ENCODE measurements around the gene CEBPA. TPM values are rescaled to one million over a fixed set of nuclear protein-coding genes. Genes with fewer than 3 reads are reported as not detected.

The CEBPA gene
- polyA plus RNA-seq, 1 donor (not counting 4 experiments of a cell fraction or from before 2014, with no cell fraction given), result 3.6 TPM

GRCh38 chr19:33266974-33267484, 35.3 kb downstream of the CEBPA start:
- Histone ChIP-seq H3K9me3 (ENCODE audit: control insufficient read depth, low read depth, low read length) (no peaks in the 10 kb centered on the region), H3K9me1 (ENCODE audit: control insufficient read depth, extremely low read depth, insufficient read depth, low read length) (no peaks in the 10 kb centered on the region), H3K79me2 (ENCODE audit: control insufficient read depth, insufficient read depth, low read length) (no peaks in the 10 kb centered on the region), H4K20me1 (ENCODE audit: control insufficient read depth, extremely low read depth, insufficient read depth, low read length) (no peaks in the 10 kb centered on the region), H3K4me3 (ENCODE audit: control insufficient read depth in 2 of 3, extremely low read depth in 1 of 3, insufficient read depth in 2 of 3, low read depth in 1 of 3, low read length in 3 of 3) (no peak overlapping the region), H3K36me3 (ENCODE audit: control insufficient read depth in 2 of 2, extremely low read depth in 1 of 2, insufficient read depth in 2 of 2, low read length in 2 of 2) (no peaks in the 10 kb centered on the region), H2AFZ (ENCODE audit: control insufficient read depth, low read length) (no peak overlapping the region), H3K27ac (ENCODE audit: control insufficient read depth, insufficient read depth, low read length) (no peak overlapping the region), H3K9ac (ENCODE audit: control insufficient read depth, extremely low read depth, insufficient read depth, low read length) (no peak overlapping the region), H3K27me3 (ENCODE audit: control insufficient read depth, extremely low read depth, insufficient read depth, low read length) (no peaks in the 10 kb centered on the region), H3K4me1 (ENCODE audit: control insufficient read depth, extremely low read depth, insufficient read depth, low read length) (no peaks in the 10 kb centered on the region), H3K4me2 (ENCODE audit: control insufficient read depth, extremely low read depth, insufficient read depth, low read depth, low read length) (no peak overlapping the region)
- FAIRE-seq, result no peak
- dilution Hi-C loops (cut with MboI; ENCODE audit: extremely low pct_ligation_motif_present, low sequenced_read_pairs), result no loop called here
- no peak for DNase-seq (ENCODE audit: low read depth, low spot score)
- TF ChIP-seq CTCF (optimal IDR thresholded peaks at IDR 0.05 in 1 of 3, IDR thresholded peaks at IDR 0.05 in 1 of 3, conservative IDR thresholded peaks at IDR 0.05 in 1 of 3; ENCODE audit: extremely low read depth in 1 of 3, insufficient read depth in 2 of 3, low read length in 3 of 3), result no peak
- no peak for TF ChIP-seq EZH2 (IDR thresholded peaks at IDR 0.05; ENCODE audit: low read length)

GRCh38 chr19:33264881-33265445, 37.4 kb downstream of the CEBPA start:
- H4K20me1 ChIP-seq (ENCODE audit: control insufficient read depth, extremely low read depth, insufficient read depth, low read length), result no peaks in the 10 kb centered on the region
- H3K27me3 ChIP-seq (ENCODE audit: control insufficient read depth, extremely low read depth, insufficient read depth, low read length), result no peaks in the 10 kb centered on the region
- H3K4me2 ChIP-seq (ENCODE audit: control insufficient read depth, extremely low read depth, insufficient read depth, low read depth, low read length), result no peak overlapping the region
- FAIRE-seq, result no peak
- no peaks in the 10 kb centered on the region for H3K9me3 ChIP-seq (ENCODE audit: control insufficient read depth, low read depth, low read length)
- H3K27ac ChIP-seq (ENCODE audit: control insufficient read depth, insufficient read depth, low read length), result no peak overlapping the region
- H3K4me3 ChIP-seq (ENCODE audit: control insufficient read depth in 2 of 3, extremely low read depth in 1 of 3, insufficient read depth in 2 of 3, low read depth in 1 of 3, low read length in 3 of 3), result no peak overlapping the region
- H3K9me1 ChIP-seq (ENCODE audit: control insufficient read depth, extremely low read depth, insufficient read depth, low read length), result no peaks in the 10 kb centered on the region
- no peak for TF ChIP-seq CTCF (optimal IDR thresholded peaks at IDR 0.05 in 1 of 3, IDR thresholded peaks at IDR 0.05 in 1 of 3, conservative IDR thresholded peaks at IDR 0.05 in 1 of 3; ENCODE audit: extremely low read depth in 1 of 3, insufficient read depth in 2 of 3, low read length in 3 of 3)
- no peak for TF ChIP-seq EZH2 (IDR thresholded peaks at IDR 0.05; ENCODE audit: low read length)
- H3K4me1 ChIP-seq (ENCODE audit: control insufficient read depth, extremely low read depth, insufficient read depth, low read length), result no peaks in the 10 kb centered on the region
- dilution Hi-C loops (cut with MboI; ENCODE audit: extremely low pct_ligation_motif_present, low sequenced_read_pairs), result no loop called here
- DNase-seq (ENCODE audit: low read depth, low spot score), result no peak
- no peak overlapping the region for H2AFZ ChIP-seq (ENCODE audit: control insufficient read depth, low read length)
- H3K9ac ChIP-seq (ENCODE audit: control insufficient read depth, extremely low read depth, insufficient read depth, low read length), result no peak overlapping the region
- H3K36me3 ChIP-seq (ENCODE audit: control insufficient read depth in 2 of 2, extremely low read depth in 1 of 2, insufficient read depth in 2 of 2, low read length in 2 of 2), result no peaks in the 10 kb centered on the region
- no peaks in the 10 kb centered on the region for H3K79me2 ChIP-seq (ENCODE audit: control insufficient read depth, insufficient read depth, low read length)
